Loucy (cell line): ENCODE measurements around the gene MBD5.

Experiments
- CTCF ChIP-seq: fragments of 200-600 bp; sonication (generic); conservative IDR thresholded peaks from 2 replicates; pipeline ENCODE4 v1.5.1; 2014; ENCODE audit warnings: mild to moderate bottlenecking, antibody characterized with exemption, low read length
- EZH2phosphoT487 ChIP-seq: fragments of 200-600 bp; IDR thresholded peaks from 2 replicates; pipeline ENCODE4 v1.6.1; 2018; ENCODE audit warnings: antibody characterized with exemption, mild to moderate bottlenecking, moderate library complexity, borderline replicate concordance

DNA sequence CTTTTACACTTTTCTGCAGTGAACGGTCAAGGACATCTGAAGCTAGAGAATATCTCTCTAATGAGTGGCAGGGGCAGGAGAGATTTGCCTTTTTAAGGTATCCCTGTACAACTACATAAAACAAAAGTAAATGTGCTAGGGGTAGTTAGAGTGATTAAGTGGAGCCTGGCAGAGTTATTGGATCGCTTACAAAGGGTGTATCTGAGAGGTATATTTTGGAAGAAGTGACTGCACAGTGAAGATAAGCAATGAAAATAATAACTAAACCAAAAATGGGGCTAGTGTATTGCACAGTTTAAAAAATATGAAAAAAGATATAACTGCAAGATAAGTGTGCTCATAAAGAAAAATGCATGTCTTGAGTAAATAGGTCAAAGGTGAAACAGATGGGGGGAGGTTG, 430.2 kb downstream of the MBD5 start:
- TF ChIP-seq CTCF (no peak), EZH2phosphoT487 (no peak)
